Measurements from ENCODE around the gene OR10V1. TPM values are rescaled to one million over a fixed set of nuclear protein-coding genes. Genes with fewer than 3 reads are reported as not detected.

Gene OR10V1
- total and polyA plus RNA-seq, 9 of the 15 experiments (the other 6 are each of a cell fraction or from before 2014, with no cell fraction given), result not detected

GRCh38 chr11:59689015-59689414 lies 24.6 kb downstream of the OR10V1 start:
- no peak for FAIRE-seq
- H2AFZ ChIP-seq (ENCODE audit: low read depth, low read length), result no peak overlapping the region
- POLR2A ChIA-PET, result interaction anchor here (1.0 to 1.7 kb wide), 2 partner anchors 16 to 121 kb away, joined by 3 to 5 read pairs; partner anchors contain the start of gene MRPL16
- no peaks in the 10 kb centered on the region for H3K79me2 ChIP-seq (ENCODE audit: control insufficient read depth, insufficient read depth, low read length)
- H3K9ac ChIP-seq (ENCODE audit: insufficient read depth in 1 of 2, low read depth in 2 of 2, low read length in 2 of 2), result no peak overlapping the region
- H3K9me3 ChIP-seq (replicated peaks; ENCODE audit: control insufficient read depth, insufficient read depth, low read depth, low read length), result peaks cover 10% of the 10 kb centered on the region
- no peaks in the 10 kb centered on the region for H3K36me3 ChIP-seq (ENCODE audit: control insufficient read depth, insufficient read depth, low read length)
- H3K4me1 ChIP-seq (replicated peaks in 1 of 2; ENCODE audit: control insufficient read depth in 2 of 2, insufficient read depth in 2 of 2, low read length in 2 of 2), result no peaks in the 10 kb centered on the region
- no peak overlapping the region for H3K27ac ChIP-seq (ENCODE audit: extremely low read depth, low read depth, low read length)
- 33% methylated on average over 3 of the region's 3 CpGs for WGBS (ENCODE audit: insufficient coverage, low coverage, missing lambda C conversion rate)
- no peaks in the 10 kb centered on the region for H3K9me1 ChIP-seq (ENCODE audit: control insufficient read depth, insufficient read depth, low read length)
- no peaks in the 10 kb centered on the region for H4K20me1 ChIP-seq (replicated peaks; ENCODE audit: control insufficient read depth, insufficient read depth, low read length)
- no peaks in the 10 kb centered on the region for H3K27me3 ChIP-seq (ENCODE audit: control insufficient read depth in 2 of 2, insufficient read depth in 2 of 2, low read length in 2 of 2)
- in situ Hi-C loops (cut with MboI) (loop anchor here (25.0 kb wide), 1 partner anchor 502 kb away; no protein-coding TSS in a partner anchor), intact Hi-C loops (cut with micrococcal nuclease) (no loop called here)
- no TSS peak for BruUV-seq (replicated peaks)
- ATAC-seq, result no peak
- no peak overlapping the region for H3K4me2 ChIP-seq (ENCODE audit: insufficient read depth, low read length)
- TF ChIP-seq HEY1 (CRISPR knock-in tag; IDR thresholded peaks at IDR 0.05; ENCODE audit: borderline replicate concordance), result no peak
- no peak for TF ChIP-seq TOE1 (IDR thresholded peaks at IDR 0.05; ENCODE audit: borderline replicate concordance)
- no peak for TF ChIP-seq TOE1 (CRISPR knock-in tag; IDR thresholded peaks at IDR 0.05; ENCODE audit: borderline replicate concordance, low read depth)
- no peak for TF ChIP-seq PBX2 (CRISPR knock-in tag; IDR thresholded peaks at IDR 0.05; ENCODE audit: low read depth)
- TF ChIP-seq PBX2 (tag; conservative IDR thresholded peaks at IDR 0.05; ENCODE audit: low read depth), result 0 out of 2 replicates have a peak, but pooled peaks have one; percentile 13
- TF ChIP-seq EP300 (IDR thresholded peaks at IDR 0.05; ENCODE audit: low read length), result no peak
- no peak for TF ChIP-seq MAFF (IDR thresholded peaks at IDR 0.05; ENCODE audit: low read length)
- no peak for TF ChIP-seq NFE2L1 (tag; IDR thresholded peaks at IDR 0.05; ENCODE audit: borderline replicate concordance, low read depth)
- no peak for TF ChIP-seq TBP (optimal IDR thresholded peaks at IDR 0.05; ENCODE audit: low read depth, low read length)
- CTCF ChIA-PET (ENCODE audit: low intra/inter-chr PET ratio), result no interaction called here
- no peak overlapping the region for H3K4me3 ChIP-seq
- no peak for DNase-seq (ENCODE audit: extremely low read depth in 1 of 4, low spot score in 3 of 4)
